Fibroblast of gingiva (primary cell): Measurements from ENCODE around the gene ARHGAP44.

Experiments used
- DNase-seq: peaks from one replicate; pipeline ENCODE4 v3.0.0-alpha.2; 2011; ENCODE audit warnings: low read depth

ARHGAP44 gene

GRCh38 chr17:12789481-12790248 lies at the start of gene ARHGAP44:
ARHGAP44 (plus strand) TSS chr17:12789498; CDS start chr17:12789839, 341 bp downstream.
- DNase-seq, result peak; percentile 47

- DNase-seq, result no peak
Observed at GRCh38 chr17:12739500-12739899, 49.8 kb upstream of the ARHGAP44 start.

- no peak for DNase-seq
Observed at GRCh38 chr17:12743046-12743445, 46.3 kb upstream of the ARHGAP44 start.

GRCh38 chr17:12744298-12744697 lies 45.0 kb upstream of the ARHGAP44 start:
- DNase-seq, result no peak

GRCh38 chr17:12744786-12745185 lies 44.5 kb upstream of the ARHGAP44 start:
- no peak for DNase-seq

- no peak for DNase-seq
Observed at GRCh38 chr17:12745486-12745885, 43.8 kb upstream of the ARHGAP44 start.

- DNase-seq, result no peak
Observed at GRCh38 chr17:12756786-12757185, 32.5 kb upstream of the ARHGAP44 start.

- no peak for DNase-seq
Observed at GRCh38 chr17:12759090-12759489, 30.2 kb upstream of the ARHGAP44 start.

- DNase-seq, result peak; percentile 21
Observed at GRCh38 chr17:12765548-12765947, 23.8 kb upstream of the ARHGAP44 start.

- DNase-seq, result no peak
Observed at GRCh38 chr17:12768255-12768654, 21.0 kb upstream of the ARHGAP44 start.

- no peak for DNase-seq
Observed at GRCh38 chr17:12769981-12770380, 19.3 kb upstream of the ARHGAP44 start.

- DNase-seq, result no peak
Observed at GRCh38 chr17:12773153-12773552, 16.1 kb upstream of the ARHGAP44 start.

GRCh38 chr17:12789075-12789480 lies 220 bp upstream of the ARHGAP44 start:
- DNase-seq, result no peak

GRCh38 chr17:12790249-12791106 lies 1.2 kb downstream of the ARHGAP44 start:
- no peak for DNase-seq

- DNase-seq, result no peak
Observed at GRCh38 chr17:12794919-12795532, 5.7 kb downstream of the ARHGAP44 start.

GRCh38 chr17:12800855-12801365 lies 11.6 kb downstream of the ARHGAP44 start:
- DNase-seq, result no peak

GRCh38 chr17:12806630-12807029 lies 17.3 kb downstream of the ARHGAP44 start:
- DNase-seq, result no peak

- no peak for DNase-seq
Observed at GRCh38 chr17:12808723-12809122, 19.4 kb downstream of the ARHGAP44 start.

GRCh38 chr17:12812877-12813276 lies 23.6 kb downstream of the ARHGAP44 start:
- no peak for DNase-seq

GRCh38 chr17:12813664-12814063 lies 24.4 kb downstream of the ARHGAP44 start:
- no peak for DNase-seq

GRCh38 chr17:12814718-12815117 lies 25.4 kb downstream of the ARHGAP44 start:
- DNase-seq, result no peak

- no peak for DNase-seq
Observed at GRCh38 chr17:12815642-12816141, 26.4 kb downstream of the ARHGAP44 start.
